ENCODE measurements around the gene FBXW9. TPM values are rescaled to one million over a fixed set of nuclear protein-coding genes. Genes with fewer than 3 reads are reported as not detected.

The FBXW9 gene
- total RNA-seq, 1 experiment from 2014 or later, result 6.7 TPM

- peak overlapping the region; percentile 88 for H3K4me3 Mint-ChIP-seq (ENCODE audit: low read depth, unreplicated experiment)
- DNase-seq, result no peak
- intact Hi-C loops (cut with micrococcal nuclease; ENCODE audit: unreplicated experiment), result loop anchor here (5.0 kb wide), 1 partner anchor 106 kb away; no protein-coding TSS in a partner anchor
- H3K36me3 Mint-ChIP-seq (ENCODE audit: insufficient read depth, unreplicated experiment), result peaks cover 56% of the 10 kb centered on the region
- peaks cover 8% of the 10 kb centered on the region for H3K4me1 Mint-ChIP-seq (ENCODE audit: low read depth, unreplicated experiment)
- no peak overlapping the region for H3K27ac Mint-ChIP-seq (ENCODE audit: unreplicated experiment)
- CTCF ChIA-PET, result no interaction called here
- no TSS peak for BruUV-seq (replicated peaks)
- no peaks in the 10 kb centered on the region for H3K27me3 Mint-ChIP-seq (ENCODE audit: unreplicated experiment)
- no peaks in the 10 kb centered on the region for H3K9me3 Mint-ChIP-seq (ENCODE audit: low read depth, unreplicated experiment)
- TF ChIP-seq CTCF (IDR thresholded peaks at IDR 0.05; ENCODE audit: unreplicated experiment), result no peak
Observed at GRCh38 chr19:12667731-12668302, 28.6 kb downstream of the FBXW9 start.

GRCh38 chr19:12666265-12667048 is 30.0 kb downstream of the FBXW9 start, which contains the start of the genes MAN2B1 and WDR83:
TSS of gene MAN2B1 (minus strand) at chr19:12666742. CDS start at chr19:12666701, 41 bp downstream.
TSS of gene WDR83 (plus strand) at chr19:12666807. CDS start at chr19:12669791, 2,984 bp downstream.
- Mint-ChIP-seq H3K27me3 (ENCODE audit: unreplicated experiment) (no peaks in the 10 kb centered on the region), H3K36me3 (ENCODE audit: insufficient read depth, unreplicated experiment) (peaks cover 46% of the 10 kb centered on the region), H3K4me1 (ENCODE audit: low read depth, unreplicated experiment) (no peaks in the 10 kb centered on the region), H3K27ac (ENCODE audit: unreplicated experiment) (peak within 1 kb of the TSS; percentile 77), H3K9me3 (ENCODE audit: low read depth, unreplicated experiment) (no peaks in the 10 kb centered on the region), H3K4me3 (ENCODE audit: low read depth, unreplicated experiment) (peak within 1 kb of the TSS; percentile 88)
- peak; percentile 74 for DNase-seq
- no peak for TF ChIP-seq CTCF (IDR thresholded peaks at IDR 0.05; ENCODE audit: unreplicated experiment)
- CTCF ChIA-PET, result no interaction called here
- intact Hi-C loops (cut with micrococcal nuclease; ENCODE audit: unreplicated experiment), result loop anchor here (5.0 kb wide), 1 partner anchor 104 kb away; no protein-coding TSS in a partner anchor
- BruUV-seq (replicated peaks), result no TSS peak

- BruUV-seq (replicated peaks), result TSS peak; percentile 16
- Mint-ChIP-seq H3K4me1 (ENCODE audit: low read depth, unreplicated experiment) (no peaks in the 10 kb centered on the region), H3K27ac (ENCODE audit: unreplicated experiment) (peak overlapping the region; percentile 77), H3K36me3 (ENCODE audit: insufficient read depth, unreplicated experiment) (peaks cover 50% of the 10 kb centered on the region), H3K27me3 (ENCODE audit: unreplicated experiment) (no peaks in the 10 kb centered on the region), H3K9me3 (ENCODE audit: low read depth, unreplicated experiment) (no peaks in the 10 kb centered on the region), H3K4me3 (ENCODE audit: low read depth, unreplicated experiment) (peak overlapping the region; percentile 88)
- TF ChIP-seq CTCF (IDR thresholded peaks at IDR 0.05; ENCODE audit: unreplicated experiment), result no peak
- intact Hi-C loops (cut with micrococcal nuclease; ENCODE audit: unreplicated experiment), result loop anchor here (5.0 kb wide), 1 partner anchor 103 kb away; no protein-coding TSS in a partner anchor
- DNase-seq, result no peak
- CTCF ChIA-PET, result no interaction called here
Observed at GRCh38 chr19:12665671-12666264, 30.7 kb downstream of the FBXW9 start.

- TF ChIP-seq CTCF (IDR thresholded peaks at IDR 0.05; ENCODE audit: unreplicated experiment), result no peak
- Mint-ChIP-seq H3K36me3 (ENCODE audit: insufficient read depth, unreplicated experiment) (peaks cover 47% of the 10 kb centered on the region), H3K27ac (ENCODE audit: unreplicated experiment) (no peak overlapping the region), H3K4me1 (ENCODE audit: low read depth, unreplicated experiment) (no peaks in the 10 kb centered on the region), H3K9me3 (ENCODE audit: low read depth, unreplicated experiment) (no peaks in the 10 kb centered on the region), H3K27me3 (ENCODE audit: unreplicated experiment) (no peaks in the 10 kb centered on the region), H3K4me3 (ENCODE audit: low read depth, unreplicated experiment) (no peak overlapping the region)
- intact Hi-C loops (cut with micrococcal nuclease; ENCODE audit: unreplicated experiment), result loop anchor here (5.0 kb wide), 1 partner anchor 103 kb away; no protein-coding TSS in a partner anchor
- no TSS peak for BruUV-seq (replicated peaks)
- CTCF ChIA-PET, result no interaction called here
- DNase-seq, result no peak
Observed at GRCh38 chr19:12665281-12665573, 31.2 kb downstream of the FBXW9 start.

Measured in Calu3 (cell line).